Spleen (tissue), 7 donors: ENCODE results near the gene PAX2.

Source experiments
- CTCF ChIP-seq, 11 experiments: fragments of 200-600 bp in 7 of 11; fragments of 450-650 bp in 4 of 11; sonication (generic) in 4 of 11; IDR thresholded peaks in 8 of 11; conservative IDR thresholded peaks in 3 of 11; 1 replicate in 7 of 11; 2 replicates in 4 of 11; pipeline versions ENCODE4 v1.4.0 to v1.8.0; 2016 to 2021; ENCODE audit warnings: antibody characterized with exemption in 11 of 11, inconsistent platforms in 4 of 11, mild to moderate bottlenecking in 1 of 11
- POLR2A ChIP-seq, 3 donors: fragments of 450-650 bp; IDR thresholded peaks; one replicate each; pipeline ENCODE4 v1.5.1; 2017; ENCODE audit warnings: antibody characterized with exemption in 3 of 3, mild to moderate bottlenecking in 1 of 3
- donor health status: DM: no; HTN: no; CAD: no; lungs with moderate emphysema.
- donor health status: DM: no; HTN: no; CAD: no.
- donor health status: DM: no; HTN: no; CAD: no.

GRCh38 chr10:100828738-100829096, 83.3 kb downstream of the PAX2 start:
- no peak for TF ChIP-seq POLR2A (IDR thresholded peaks at IDR 0.05)
- TF ChIP-seq CTCF (IDR thresholded peaks at IDR 0.05 in 8 of 11, conservative IDR thresholded peaks at IDR 0.05 in 3 of 11), result no peak
